SKM-1 treated with dmso at 0.1 percent for 144 hours (cell line): Measurements from ENCODE around the gene ADSL.

ENCODE experiments used
- DNase-seq: peaks from one replicate; lab custom pipeline; 2025; ENCODE audit not compliant: unreplicated experiment; lab: John Stamatoyannopoulos, UW

Gene ADSL

DNA sequence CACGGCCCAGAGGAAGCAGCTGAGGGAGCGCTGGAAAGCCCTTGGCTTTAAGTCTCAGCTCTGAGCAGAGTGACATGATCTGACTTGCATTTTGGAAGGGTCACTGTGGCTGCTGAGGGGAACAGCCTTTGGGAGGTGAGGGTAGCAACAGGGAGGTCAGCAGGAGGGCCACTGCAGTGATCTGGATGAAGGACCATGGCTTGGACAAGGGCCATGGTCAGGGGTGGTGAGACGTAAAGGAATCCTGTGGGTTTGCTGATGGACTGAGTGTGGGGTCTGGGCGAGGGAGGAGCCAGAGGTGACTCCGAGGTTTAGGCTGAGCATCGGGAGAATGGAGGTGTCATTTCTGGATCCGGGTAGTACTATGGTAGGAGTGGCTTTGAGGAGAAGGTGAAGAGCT is 57.4 kb downstream of the ADSL start:
- no peak for DNase-seq

GRCh38 chr22:40404251-40405177 is 58.2 kb downstream of the ADSL start:
- no peak for DNase-seq

GRCh38 chr22:40405178-40406062 is 59.1 kb downstream of the ADSL start:
- DNase-seq: no peak

DNA sequence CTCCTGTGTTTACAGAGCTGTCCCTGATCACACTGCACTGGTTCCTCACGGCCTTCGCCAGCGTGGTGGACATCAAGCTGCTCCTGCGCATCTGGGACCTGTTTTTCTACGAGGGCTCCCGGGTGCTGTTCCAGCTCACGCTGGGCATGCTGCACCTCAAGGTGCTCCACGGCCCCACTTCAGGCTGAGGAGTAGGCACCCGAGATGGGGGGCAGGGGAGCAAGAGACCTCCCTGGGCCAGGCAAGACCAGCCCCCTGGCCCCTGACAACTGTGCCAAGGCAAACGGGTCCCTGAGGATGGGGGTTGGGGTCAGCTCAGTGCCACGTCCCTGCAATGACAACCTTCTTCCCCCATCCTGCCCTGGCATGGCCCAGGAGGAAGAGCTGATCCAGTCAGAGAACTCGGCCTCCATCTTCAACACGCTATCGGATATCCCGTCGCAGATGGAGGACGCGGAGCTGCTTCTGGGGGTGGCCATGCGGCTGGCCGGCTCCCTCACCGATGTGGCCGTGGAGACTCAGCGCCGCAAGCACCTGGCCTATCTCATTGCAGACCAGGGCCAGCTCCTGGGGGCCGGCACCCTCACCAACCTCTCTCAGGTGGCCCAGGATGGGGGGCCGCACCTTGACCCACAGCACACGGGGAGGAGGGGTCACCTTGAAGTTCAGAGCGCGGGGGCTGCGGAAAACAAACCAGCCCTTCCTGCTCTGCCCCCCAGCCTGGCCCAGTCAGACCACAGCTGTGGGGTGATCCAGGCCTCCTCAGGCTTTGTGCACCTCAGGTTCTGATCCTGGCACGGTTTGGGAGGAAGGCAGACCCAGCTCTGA is 60.0 kb downstream of the ADSL start:
- no peak for DNase-seq

DNA sequence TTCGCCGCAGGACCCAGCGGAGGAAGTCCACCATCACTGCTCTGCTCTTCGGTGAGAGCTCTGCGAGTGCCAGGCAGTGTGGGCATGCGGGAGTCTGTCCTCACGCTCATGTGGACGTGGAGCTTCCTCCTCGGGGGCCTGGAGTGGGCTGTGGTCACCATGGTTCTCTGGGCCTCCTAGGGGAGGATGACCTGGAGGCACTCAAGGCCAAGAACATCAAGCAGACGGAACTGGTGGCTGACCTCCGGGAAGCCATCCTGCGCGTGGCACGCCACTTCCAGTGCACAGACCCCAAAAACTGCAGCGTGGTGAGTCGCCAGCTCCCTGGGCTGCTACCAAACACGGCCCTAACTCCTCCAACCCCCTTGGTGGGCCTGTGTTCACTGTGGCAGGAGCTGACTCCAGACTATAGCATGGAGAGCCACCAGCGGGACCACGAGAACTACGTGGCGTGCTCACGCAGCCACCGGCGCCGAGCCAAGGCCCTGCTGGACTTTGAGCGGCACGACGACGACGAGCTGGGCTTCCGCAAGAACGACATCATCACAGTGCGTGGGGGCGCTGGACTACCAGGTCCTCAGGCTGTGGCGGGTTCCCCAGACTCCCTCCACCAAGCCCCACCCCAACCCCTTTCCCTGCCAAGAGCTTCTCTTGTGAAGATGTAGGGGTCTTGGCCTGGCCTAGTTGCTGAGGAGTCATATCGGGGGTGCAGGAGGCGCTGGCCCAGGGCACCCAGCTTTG is 60.9 kb downstream of the ADSL start:
- no peak for DNase-seq

- no peak for DNase-seq
Observed at GRCh38 chr22:40407831-40408717, 61.8 kb downstream of the ADSL start.

GRCh38 chr22:40408718-40409612 is 62.7 kb downstream of the ADSL start:
- no peak for DNase-seq

DNA sequence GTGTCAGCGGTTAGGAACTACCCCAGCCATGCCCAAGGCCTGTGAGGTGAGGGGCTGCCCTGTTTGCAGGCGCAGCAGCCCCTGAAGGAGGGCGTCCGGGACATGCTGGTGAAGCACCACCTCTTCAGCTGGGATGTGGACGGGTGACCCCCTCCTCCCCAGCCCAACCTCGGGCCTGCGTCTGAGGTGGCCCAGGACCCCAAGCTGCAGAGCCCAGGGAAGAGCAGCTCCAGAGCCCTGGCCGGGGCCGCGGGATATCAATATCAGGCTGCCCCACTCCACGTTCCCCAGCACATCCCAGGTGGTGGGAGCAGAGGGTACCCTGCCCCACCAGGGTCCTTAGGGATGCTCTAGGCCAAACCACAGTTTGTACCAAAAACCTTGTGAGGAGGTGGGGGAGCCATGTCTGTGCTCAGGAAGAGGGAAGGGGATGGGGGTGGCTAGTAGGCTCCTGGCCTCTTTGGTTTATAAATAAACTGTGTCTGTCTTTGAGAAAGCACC is 63.4 kb downstream of the ADSL start:
- DNase-seq: no peak

- DNase-seq: no peak
Observed at GRCh38 chr22:40410272-40410671, 64.0 kb downstream of the ADSL start.

GRCh38 chr22:40410731-40411505 is 64.6 kb downstream of the ADSL start:
- DNase-seq: no peak

DNA sequence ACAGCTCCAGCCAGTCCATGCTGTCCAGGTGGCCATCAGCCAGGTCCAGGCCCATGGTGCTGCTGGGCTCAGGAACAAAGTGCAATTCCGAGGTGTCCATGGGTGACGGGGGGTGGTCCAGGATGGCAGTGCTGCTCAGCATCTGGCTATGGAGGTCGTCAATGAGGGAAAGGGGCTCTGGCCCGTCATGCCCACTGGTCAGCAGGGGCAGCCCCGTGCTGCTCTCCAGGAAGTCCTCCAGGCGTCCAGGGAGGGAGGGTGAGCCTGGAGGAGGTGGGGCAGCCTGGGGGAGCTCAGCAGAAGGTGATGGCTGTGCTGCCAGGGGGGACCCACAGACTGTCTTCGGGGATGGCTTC is 65.2 kb downstream of the ADSL start:
- no peak for DNase-seq

GRCh38 chr22:40412441-40412840 is 66.1 kb downstream of the ADSL start:
- DNase-seq: no peak

GRCh38 chr22:40413873-40414272 is 67.6 kb downstream of the ADSL start:
- DNase-seq: no peak

- DNase-seq: no peak
Observed at GRCh38 chr22:40414311-40414710, 68.0 kb downstream of the ADSL start.

- no peak for DNase-seq
Observed at GRCh38 chr22:40414838-40415505, 68.7 kb downstream of the ADSL start.

DNA sequence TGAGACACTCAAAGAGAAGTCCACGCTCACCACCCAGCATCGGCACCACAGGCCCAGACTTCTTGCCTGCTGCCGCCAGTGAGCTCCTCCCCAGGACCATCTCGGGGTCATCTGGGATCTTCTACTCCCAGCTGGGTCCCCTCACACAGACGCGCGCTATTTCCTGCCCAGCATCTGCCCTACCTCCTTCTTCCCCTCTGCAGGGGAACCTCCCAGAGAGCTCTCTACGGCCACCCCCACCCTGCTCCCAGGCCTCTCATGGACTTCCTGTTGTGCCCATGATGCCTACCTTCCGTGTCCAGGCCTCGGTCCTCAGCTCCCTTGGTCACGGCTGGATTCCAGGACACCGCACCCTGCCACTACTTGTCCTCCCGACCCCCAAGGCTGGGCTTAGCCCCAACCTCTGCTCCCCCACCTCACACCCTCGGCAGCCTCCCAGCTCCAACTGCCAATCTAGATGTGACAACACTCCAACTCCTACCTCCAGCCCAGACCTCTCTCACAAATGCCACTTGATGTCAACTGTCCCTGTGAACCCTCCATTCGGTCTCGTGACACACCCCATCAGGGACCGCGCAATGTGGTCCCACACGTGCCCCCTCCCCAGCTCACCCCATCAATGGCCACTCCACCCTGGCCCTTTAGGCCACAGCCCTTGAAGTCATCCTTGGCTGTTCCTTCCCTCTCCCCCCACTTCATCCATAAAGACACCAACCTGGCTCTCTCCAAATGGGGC is 69.4 kb downstream of the ADSL start:
- no peak for DNase-seq

DNA sequence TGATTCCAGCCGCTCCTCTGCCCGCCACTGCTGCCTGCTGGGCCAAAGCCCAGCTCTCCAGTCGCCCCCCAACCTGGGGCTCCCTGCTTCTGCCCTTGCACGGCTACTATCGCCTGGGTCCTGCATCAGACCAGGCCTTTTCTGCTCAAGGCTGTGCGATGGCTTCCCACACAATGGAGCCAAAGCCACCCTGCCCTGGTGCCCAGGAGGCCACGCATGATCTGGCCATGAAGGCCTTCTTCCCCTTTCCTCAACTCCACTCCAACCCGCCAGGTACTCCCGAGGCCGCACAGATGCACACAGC is 69.9 kb downstream of the ADSL start:
- no peak for DNase-seq
